Activated naive CD4-positive, alpha-beta T cell treated with anti-CD3 and anti-CD28 coated beads, Interleukin-2, amount 50 U/mL, for 72 hours (primary cell): ENCODE data around the gene GATB. TPM values are rescaled to one million over a fixed set of nuclear protein-coding genes. Genes with fewer than 3 reads are reported as not detected.

Experiments
- ATAC-seq, 2 donors: fragments of 150-1000 bp; cut with Tn5 transposase; 2 replicates each; pipeline ENCODE4 v1.10.0; 2021; ENCODE audit warnings: mild to moderate bottlenecking in 2 of 2, moderate library complexity in 2 of 2
- DNase-seq, 2 donors: peaks; one replicate each; pipeline ENCODE4 v3.0.0; 2021 to 2022; ENCODE audit warnings: low spot score in 2 of 2
- H3K27ac Mint-ChIP-seq, 2 donors: one replicate each; pipeline ENCODE4 v1.8.0; 2022; ENCODE audit warnings: mild to moderate bottlenecking in 2 of 2, mixed read lengths in 2 of 2
- H3K36me3 Mint-ChIP-seq, 2 donors: one replicate each; pipeline ENCODE4 v1.8.0; 2022; ENCODE audit warnings: mixed read lengths in 2 of 2
- H3K9me3 Mint-ChIP-seq, 2 donors: one replicate each; pipeline ENCODE4 v1.8.0; 2022; ENCODE audit warnings: mixed read lengths in 2 of 2
- total RNA-seq, 2 donors: library from RNA; stranded (reverse); gene quantifications; one replicate each; pipeline ENCODE4 v1.2.3, GENCODE V29; 2022

Gene GATB, protein sequence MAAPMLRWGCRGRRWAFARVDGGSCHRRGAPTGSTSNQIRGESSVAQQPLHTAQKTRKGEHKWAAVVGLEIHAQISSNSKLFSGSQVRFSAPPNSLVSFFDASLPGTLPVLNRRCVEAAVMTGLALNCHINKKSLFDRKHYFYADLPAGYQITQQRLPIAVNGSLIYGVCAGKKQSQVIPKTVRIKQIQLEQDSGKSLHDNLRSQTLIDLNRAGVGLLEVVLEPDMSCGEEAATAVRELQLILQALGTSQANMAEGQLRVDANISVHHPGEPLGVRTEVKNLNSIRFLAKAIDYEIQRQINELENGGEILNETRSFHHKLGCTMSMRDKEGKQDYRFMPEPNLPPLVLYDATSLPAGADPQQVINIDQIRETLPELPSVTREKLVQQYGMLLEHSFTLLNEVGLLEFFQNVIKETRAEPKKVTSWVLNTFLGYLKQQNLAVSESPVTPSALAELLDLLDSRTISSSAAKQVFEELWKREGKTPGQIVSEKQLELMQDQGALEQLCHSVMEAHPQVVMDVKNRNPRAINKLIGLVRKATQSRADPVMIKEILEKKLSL
- total RNA-seq, result 10 to 100 TPM; 23.0 to 30.1 TPM

DNA sequence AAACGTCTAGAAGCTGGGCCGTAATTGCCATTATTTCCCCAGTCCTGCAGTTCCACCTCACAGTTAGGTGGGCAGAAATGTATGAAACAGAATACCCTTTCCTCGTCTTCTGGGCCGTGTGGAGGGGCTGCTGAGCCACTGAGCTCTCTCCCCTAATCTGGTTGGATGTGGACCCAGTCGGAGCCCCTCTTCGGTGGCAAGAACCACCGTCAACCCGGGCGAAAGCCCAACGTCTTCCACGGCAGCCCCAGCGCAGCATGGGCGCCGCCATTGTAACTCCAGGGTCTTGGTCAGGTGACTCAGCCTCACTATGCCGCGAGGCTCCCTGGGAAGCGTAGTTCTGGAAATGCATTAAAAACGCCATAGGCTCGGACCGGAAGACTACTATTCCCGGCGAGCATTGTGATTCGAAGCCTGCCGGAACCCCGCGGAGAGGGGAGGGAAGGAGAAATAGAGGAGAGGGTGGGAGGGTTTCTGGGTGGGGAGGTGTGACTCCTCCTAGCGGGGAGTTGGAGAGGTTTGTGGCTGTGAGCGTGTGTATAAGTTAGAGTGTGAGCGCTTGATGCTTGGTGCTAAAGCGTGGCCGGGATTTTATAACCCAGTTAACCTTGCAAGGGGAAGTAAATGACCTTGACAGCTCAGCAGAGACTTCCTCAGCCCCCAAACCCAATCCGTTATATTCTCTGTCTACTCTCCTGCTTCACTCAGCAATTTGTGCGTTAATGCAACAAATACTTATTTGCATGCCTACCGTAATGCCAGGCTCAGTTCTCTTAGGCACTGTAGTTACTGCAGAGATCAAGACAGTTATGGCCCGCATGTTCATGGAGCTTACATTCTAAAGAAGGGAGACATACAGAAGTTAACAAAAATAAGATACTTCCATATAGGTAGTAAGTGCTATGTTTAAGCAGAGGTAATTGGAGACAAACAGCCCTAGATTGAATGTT is at the start of gene GATB:
Gene GATB, minus strand, starts transcription at position 296 of the 950 bp plus-strand sequence. Its CDS starts 25 bp downstream, at position 271.
- Mint-ChIP-seq H3K27ac (peak within 1 kb of the TSS; percentile 91 to 99), H3K36me3 (peaks cover 5 to 6% of the 10 kb centered on the region in 2 donors), H3K9me3 (peaks cover 0 to 5% of the 10 kb centered on the region in 2 donors)
- ATAC-seq (peak; percentile 100), DNase-seq (peak; percentile 81 to 90)

DNA sequence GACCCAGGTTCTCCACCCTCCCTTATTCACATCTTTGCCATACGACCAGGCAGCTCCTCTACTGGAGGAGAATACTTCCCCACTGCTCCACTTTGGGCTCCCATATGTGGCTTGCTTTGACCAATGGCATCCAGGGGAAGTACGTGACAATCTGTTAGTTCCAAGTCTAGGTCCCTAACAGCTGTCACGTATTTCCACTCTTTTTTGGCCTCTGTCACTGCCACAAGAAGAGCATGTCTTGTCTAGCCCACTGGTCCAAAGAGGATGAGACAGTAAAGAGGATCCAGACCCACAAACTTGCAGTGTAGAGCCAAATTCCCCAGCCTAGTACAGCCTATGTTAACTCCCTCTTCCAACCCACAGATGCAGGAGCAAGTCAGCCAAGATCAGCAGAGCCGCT is 49.7 kb upstream of the GATB start:
- H3K27ac Mint-ChIP-seq, result no peak overlapping the region
- no peaks in the 10 kb centered on the region for H3K9me3 Mint-ChIP-seq
- no peaks in the 10 kb centered on the region for H3K36me3 Mint-ChIP-seq
- no peak for ATAC-seq
- no peak for DNase-seq

DNA sequence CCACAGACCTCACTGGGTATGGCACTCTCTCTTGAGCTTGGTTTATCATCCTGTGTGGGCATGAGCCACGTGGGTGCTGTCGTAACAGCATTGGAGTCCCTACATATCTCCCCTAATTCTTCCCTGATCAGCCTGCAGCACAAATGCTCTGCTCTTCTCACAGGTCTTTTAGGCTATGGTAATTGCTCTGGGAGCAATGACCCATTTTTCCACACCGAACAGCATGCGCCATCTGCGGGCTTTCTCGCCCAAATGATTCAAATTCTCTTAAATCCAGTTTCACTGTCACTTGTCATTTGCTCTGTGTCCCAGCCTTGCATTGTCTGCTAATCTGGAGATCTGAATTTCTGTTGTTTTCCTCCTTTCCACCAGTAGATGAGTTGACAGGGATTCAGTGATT is 48.9 kb upstream of the GATB start:
- no peak for DNase-seq
- ATAC-seq, result no peak
- Mint-ChIP-seq H3K27ac (no peak overlapping the region), H3K36me3 (no peaks in the 10 kb centered on the region), H3K9me3 (no peaks in the 10 kb centered on the region)

DNA sequence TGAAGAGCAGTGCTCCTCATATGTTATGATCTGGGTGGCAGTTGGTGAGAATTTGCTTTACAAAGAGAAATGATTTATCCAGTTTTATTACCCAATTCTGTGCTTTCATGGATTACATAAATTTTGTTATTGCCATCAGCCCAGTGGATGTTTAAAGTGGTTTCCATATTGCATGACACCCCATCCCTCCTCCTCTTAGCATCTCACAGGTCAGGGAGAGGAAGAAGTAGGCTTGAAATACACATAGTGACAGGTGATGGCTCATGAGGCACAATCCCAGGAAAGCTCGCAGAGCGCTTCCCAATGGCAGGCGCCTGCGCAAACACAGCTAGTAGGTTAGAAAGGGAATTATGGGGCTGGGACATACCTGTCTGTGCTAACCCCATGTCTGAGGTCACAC is 47.7 kb upstream of the GATB start:
- ATAC-seq, result no peak
- no peaks in the 10 kb centered on the region for H3K36me3 Mint-ChIP-seq
- no peaks in the 10 kb centered on the region for H3K9me3 Mint-ChIP-seq
- DNase-seq, result no peak
- no peak overlapping the region for H3K27ac Mint-ChIP-seq

DNA sequence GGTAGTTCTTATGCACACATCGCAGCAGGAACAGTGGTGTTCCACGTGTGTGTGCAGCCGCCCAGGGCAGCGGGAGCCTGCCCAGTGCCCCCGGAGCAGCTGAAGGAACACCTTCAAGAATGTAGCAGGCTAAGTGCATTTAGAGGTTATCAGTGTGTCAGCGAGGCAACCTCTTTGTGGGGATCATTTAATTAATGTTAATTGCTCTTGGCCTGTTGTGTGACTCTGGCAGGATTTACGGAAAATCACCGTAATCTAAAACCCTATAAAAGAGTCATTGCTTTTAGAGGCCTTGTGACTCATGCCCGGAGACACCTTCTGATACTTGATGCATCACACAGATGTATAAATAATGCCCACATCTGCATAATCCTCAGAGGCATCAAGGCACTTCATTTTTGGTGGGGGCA is 47.3 kb upstream of the GATB start:
- Mint-ChIP-seq H3K27ac (no peak overlapping the region), H3K9me3 (no peaks in the 10 kb centered on the region), H3K36me3 (no peaks in the 10 kb centered on the region)
- DNase-seq (no peak), ATAC-seq (peak in 1 of 2 donors; percentile 49)

DNA sequence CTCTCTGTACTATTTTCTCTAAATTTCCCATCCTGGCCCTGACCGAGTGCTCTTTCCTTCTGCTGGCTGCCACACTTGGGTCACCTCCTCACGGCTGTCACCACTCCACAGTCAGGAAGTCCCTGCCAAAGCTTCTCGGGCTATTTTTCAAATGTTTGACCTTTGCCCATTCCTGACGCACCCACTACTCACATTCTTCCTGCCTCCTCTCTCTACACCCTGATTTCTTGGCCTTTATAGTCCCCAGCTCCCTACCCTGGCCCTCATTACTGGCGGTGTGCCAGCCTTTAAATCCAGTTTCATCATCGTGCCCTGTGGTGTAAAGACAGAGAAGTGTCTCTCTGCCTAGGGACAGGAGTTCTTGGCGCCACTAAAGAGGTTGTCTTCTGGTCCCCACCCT is 46.4 kb upstream of the GATB start:
- DNase-seq (no peak), ATAC-seq (no peak)
- Mint-ChIP-seq H3K27ac (no peak overlapping the region), H3K36me3 (no peaks in the 10 kb centered on the region), H3K9me3 (no peaks in the 10 kb centered on the region)

DNA sequence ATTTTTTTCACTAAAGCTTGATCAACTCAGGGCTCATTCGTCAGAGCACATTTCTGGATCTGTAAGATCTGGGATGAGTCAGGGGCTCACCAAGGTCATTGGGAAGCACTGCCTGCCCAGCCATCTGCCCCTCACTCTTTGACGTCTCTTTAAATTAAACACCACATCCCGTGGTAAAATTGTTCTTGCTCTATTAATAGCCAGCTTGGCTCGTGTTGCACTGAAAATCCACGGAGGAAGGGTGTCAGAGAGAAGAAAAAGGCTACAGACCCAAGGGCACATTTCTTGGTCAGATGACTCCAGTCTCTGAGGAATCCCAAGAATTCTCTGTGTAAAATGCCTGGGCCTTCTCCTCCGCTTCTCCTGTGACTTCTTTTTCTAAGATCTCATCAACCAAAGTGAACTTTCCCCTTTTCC is 45.7 kb upstream of the GATB start:
- ATAC-seq, result no peak

DNA sequence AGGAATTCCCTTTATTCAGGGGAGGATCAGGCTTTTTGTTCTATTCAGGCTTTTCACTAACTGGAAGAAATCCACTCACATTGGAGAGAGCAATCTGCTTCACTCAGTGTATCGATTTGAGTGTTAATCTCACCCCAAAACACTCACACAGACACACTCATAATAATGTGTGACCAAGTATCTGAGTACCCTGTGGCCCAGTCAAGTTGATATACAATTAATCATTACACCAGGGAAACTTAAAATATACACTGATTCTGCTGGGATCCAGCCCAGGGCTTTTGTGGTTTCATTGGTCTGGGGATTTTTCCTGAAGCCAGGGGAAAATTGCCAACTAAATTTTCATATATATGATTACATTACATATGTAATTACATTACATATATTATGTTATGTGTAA is 44.0 kb upstream of the GATB start:
- DNase-seq (no peak), ATAC-seq (no peak)
- H3K9me3 Mint-ChIP-seq, result peaks cover 0 to 5% of the 10 kb centered on the region in 2 donors
- no peaks in the 10 kb centered on the region for H3K36me3 Mint-ChIP-seq
- no peak overlapping the region for H3K27ac Mint-ChIP-seq

More for the DNA sequence above, 45.7 kb upstream of the GATB start:
- Mint-ChIP-seq H3K27ac (no peak overlapping the region), H3K36me3 (no peaks in the 10 kb centered on the region), H3K9me3 (no peaks in the 10 kb centered on the region)
- no peak for DNase-seq

DNA sequence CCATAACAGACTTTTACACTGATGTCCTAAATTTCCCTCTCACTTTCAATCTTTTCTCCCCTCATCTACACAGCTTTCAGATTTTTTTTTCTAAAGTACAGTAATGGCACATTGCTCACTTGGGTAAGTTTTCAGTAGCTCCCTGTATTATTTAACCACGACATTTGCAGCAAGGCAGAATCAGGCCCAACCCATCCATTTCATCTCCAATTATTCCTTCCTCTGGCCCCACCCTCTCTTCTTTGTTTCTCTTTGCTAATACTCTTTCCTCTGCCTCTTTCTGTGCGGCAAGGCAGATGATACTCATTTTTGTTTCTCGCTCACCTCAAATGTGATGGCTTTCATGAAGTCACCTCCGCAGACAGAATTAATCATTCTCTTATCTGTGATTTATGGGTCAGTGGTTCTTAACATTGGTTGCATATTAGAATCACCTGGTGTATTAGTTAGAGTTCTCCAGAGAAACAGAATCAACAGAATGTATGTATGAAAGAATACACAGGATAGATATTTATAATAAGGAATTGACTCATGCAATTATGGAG is 43.4 kb upstream of the GATB start:
- no peaks in the 10 kb centered on the region for H3K36me3 Mint-ChIP-seq
- ATAC-seq (no peak), DNase-seq (no peak)
- no peak overlapping the region for H3K27ac Mint-ChIP-seq
- peaks cover 0 to 5% of the 10 kb centered on the region in 2 donors for H3K9me3 Mint-ChIP-seq

DNA sequence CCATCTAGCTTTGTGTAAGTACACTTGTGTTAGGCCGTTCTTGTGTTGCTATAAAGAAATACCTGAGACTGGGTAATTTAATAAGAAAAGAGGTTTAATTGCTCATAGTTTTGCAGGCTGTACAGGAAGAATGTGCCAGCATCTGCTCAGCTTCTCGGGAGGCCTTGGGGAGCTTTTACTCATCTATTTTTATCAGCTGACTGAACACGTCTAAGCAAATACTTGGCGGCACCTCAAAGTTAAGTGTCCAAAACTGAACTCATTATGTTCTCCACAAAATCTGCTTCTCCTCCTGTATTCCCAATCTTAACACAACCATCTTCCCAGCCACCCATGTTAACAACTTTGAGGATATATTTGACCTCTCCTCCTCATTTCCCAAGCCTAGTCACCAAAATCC is 42.4 kb upstream of the GATB start:
- no peak for DNase-seq
- no peak for ATAC-seq
- Mint-ChIP-seq H3K9me3 (peaks cover 0 to 5% of the 10 kb centered on the region in 2 donors), H3K36me3 (no peaks in the 10 kb centered on the region), H3K27ac (no peak overlapping the region)

DNA sequence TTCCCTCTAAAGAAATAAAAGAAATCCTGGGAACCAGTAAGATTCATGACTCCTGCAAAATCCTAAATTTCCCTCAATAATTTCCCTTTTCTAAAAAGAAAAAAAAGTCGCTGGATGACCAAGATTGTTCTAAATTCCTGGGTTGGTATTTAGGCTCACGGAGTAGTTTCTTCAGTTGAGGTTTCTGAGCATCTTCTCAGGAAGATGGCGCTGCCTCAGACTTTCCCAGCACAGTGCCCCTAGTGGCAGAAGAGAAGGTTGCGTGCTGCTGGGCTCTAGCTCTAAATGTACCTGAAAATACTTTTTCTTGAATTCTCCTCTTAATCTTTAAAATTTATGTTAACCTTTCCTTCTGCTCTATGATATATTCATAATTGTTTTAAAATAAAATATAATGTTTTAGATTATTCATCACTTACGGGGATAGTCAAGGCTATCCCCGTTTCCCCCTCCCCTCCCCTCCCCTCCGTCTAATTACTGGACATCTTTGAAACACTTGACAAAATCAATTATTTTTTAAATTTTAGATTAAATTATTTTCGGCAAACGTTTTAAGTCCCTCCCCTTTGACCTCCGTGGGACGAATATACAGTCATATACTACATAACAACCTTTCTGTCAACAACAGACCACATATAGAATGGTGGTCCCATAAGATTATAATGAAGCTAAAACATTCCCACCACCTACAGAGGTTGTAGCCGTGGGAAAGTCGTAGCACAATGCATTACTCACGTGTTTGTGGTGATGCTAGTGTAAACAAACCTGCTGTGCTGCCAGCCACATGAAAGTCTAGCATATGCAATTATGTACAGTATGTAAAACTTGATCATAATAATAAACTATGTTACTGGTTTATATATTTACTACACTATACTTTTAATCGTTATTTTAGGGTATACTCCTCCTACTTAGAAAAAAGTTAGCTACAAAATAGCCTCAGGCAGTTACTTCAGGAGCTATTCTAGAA is 41.0 kb upstream of the GATB start:
- H3K27ac Mint-ChIP-seq, result no peak overlapping the region
- H3K9me3 Mint-ChIP-seq, result peaks cover 0 to 5% of the 10 kb centered on the region in 2 donors
- ATAC-seq (peak; percentile 60), DNase-seq (peak in 1 of 2 donors; percentile 73)
- H3K36me3 Mint-ChIP-seq, result no peaks in the 10 kb centered on the region

DNA sequence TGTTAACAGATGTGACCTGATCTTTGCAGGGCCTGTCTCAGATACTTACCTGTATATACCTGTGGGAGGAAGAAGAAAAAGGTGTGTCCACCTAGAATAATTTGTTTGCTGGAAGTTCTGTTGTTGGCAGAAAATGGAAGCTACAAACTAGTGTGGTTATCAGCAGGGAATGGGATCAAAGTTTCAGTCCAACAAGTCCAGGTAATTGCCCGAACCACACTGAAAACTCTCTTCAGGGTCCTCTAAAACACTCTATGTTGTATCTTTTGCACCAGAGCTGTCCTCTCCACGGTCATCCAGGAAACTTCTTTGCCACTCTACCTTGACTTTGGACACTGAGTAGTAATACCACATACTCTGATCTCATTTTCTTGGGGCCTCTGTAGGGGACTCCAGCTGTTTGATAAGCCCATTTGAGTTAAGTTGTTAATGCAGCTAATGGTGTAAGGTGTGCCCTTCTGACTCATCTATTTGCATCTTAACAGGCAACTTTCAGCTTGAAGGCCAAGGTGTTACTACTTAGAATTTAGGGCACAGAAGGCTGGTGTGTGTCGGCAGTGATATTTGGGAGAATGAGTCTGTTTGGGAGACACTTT is 38.7 kb upstream of the GATB start:
- no peak for DNase-seq
- no peak overlapping the region for H3K27ac Mint-ChIP-seq

DNA sequence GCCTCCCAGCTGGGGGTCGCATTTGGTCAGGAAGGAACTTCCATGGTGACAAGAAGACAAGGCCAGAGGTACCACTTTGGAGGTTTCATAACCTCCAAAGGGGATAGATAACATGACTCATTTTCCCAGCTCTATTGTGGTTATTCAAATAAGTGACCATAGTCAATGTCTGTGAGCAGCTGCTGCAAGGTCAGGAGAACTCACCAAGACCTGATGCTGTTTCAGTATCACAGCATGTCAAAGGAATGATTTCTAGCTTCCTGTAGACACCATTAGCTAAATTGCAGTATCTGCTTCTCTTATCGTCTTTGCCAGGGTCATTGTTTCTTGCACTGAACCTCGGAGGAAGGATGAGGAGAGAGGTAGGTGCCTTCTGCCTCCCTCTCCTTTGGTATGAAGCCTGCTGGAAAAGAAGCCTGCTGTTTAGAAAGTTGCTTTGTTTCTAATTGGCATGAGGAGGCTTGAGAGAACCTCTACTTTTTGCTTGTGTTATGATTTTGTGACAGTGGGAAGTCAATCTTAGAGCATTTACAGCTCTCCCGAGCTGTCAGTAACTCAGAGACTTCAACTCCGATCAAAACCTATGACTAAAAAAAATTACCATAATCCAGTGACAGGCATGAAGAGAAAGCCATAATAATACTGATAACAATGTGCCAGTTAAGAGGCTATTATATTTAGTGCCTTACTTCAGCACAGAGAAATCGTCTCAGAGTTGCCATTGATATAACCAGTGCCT is 38.0 kb upstream of the GATB start:
- ATAC-seq (peak in 1 of 2 donors; percentile 33), DNase-seq (no peak)
- H3K27ac Mint-ChIP-seq, result no peak overlapping the region
- peaks cover 0 to 5% of the 10 kb centered on the region in 2 donors for H3K9me3 Mint-ChIP-seq
- no peaks in the 10 kb centered on the region for H3K36me3 Mint-ChIP-seq

More for the DNA sequence above, 38.7 kb upstream of the GATB start:
- Mint-ChIP-seq H3K9me3 (peaks cover 0 to 5% of the 10 kb centered on the region in 2 donors), H3K36me3 (no peaks in the 10 kb centered on the region)
- no peak for ATAC-seq

DNA sequence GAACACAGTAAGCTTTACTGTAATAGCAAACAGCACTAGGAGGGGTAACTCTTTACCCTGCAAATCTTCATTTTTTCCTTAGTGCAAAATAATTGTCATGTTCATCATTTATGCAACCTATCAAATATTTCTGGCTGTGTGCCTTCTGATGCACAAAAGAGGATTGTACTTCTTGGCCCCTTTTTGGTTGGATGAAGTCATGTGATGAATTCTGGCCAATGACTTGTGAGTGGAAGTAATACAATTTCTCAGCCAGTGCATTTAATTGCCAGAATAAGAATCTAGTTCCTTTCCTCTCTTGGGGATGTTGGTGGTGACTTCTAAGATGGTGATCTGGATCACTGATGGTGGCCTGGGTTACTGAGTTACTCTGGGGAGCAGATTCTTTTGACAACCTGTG is 37.0 kb upstream of the GATB start:
- H3K36me3 Mint-ChIP-seq, result no peaks in the 10 kb centered on the region
- peaks cover 0 to 5% of the 10 kb centered on the region in 2 donors for H3K9me3 Mint-ChIP-seq
- no peak overlapping the region for H3K27ac Mint-ChIP-seq
- DNase-seq, result no peak
- ATAC-seq, result no peak

DNA sequence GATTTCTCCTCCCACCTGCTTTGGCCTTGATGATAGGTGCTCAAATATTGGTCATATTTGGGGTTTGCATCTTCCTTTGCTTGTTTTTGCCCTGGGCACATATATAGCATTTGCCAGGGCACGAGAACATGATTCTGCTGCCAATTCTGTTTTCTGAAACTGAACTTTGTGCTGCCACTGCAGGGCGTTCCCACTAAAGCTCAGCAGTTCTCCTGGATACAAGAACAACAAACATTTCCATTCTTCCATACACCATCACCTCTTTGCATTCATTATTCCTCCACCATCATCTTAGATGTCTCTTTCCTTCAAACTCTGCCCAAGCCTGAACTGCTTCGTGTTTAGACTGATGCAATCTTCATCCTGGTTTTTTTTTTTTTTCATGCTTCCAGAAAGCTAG is 36.3 kb upstream of the GATB start:
- Mint-ChIP-seq H3K9me3 (peaks cover 0 to 5% of the 10 kb centered on the region in 2 donors), H3K36me3 (no peaks in the 10 kb centered on the region), H3K27ac (no peak overlapping the region)
- no peak for ATAC-seq
- no peak for DNase-seq
